ENCODE results near the gene OR5B21. TPM values are rescaled to one million over a fixed set of nuclear protein-coding genes. Genes with fewer than 3 reads are reported as not detected.

The OR5B21 gene
- not detected for total RNA-seq (ENCODE audit: unreplicated experiment)
- long read RNA-seq, result 0 reads

GRCh38 chr11:58508005-58508404 is at the start of gene OR5B21:
Gene OR5B21, minus strand, starts transcription at chr11:58508105. Its CDS starts 0 bp downstream, at chr11:58508105.
- no peaks in the 10 kb centered on the region for H3K4me1 Mint-ChIP-seq (ENCODE audit: unreplicated experiment)
- no peak within 1 kb of the TSS for H3K4me3 Mint-ChIP-seq (ENCODE audit: unreplicated experiment)
- no peak within 1 kb of the TSS for H3K27ac Mint-ChIP-seq (ENCODE audit: unreplicated experiment)
- no peak for DNase-seq (ENCODE audit: low spot score)
- H3K27me3 Mint-ChIP-seq (ENCODE audit: unreplicated experiment), result no peaks in the 10 kb centered on the region
- no peak for TF ChIP-seq CTCF (IDR thresholded peaks at IDR 0.05; ENCODE audit: unreplicated experiment)
- H3K9me3 Mint-ChIP-seq (ENCODE audit: unreplicated experiment), result no peaks in the 10 kb centered on the region
- H3K36me3 Mint-ChIP-seq (ENCODE audit: low read depth, unreplicated experiment), result no peaks in the 10 kb centered on the region

DNA sequence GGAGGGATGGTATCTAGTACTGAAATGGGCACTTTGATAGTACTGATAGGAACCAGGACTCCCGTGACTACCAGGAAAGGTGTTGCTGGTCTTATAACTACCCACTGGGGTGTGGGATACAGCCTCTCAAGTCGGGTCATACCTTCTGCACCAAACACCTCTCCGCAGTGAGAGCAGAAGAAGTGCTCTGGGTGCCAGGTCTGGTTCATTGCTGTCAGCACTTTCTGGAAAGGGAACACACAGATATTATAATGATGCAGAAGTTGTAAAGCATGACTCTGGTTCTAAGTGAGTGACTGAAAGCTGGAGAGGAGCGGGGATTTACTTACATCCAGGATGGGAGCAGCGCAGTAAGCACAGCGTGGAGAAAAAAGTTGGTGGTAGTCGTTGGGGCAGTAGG is 41.7 kb upstream of the OR5B21 start:
- TF ChIP-seq CTCF (IDR thresholded peaks at IDR 0.05; ENCODE audit: unreplicated experiment), result no peak
- Mint-ChIP-seq H3K9me3 (ENCODE audit: unreplicated experiment) (no peaks in the 10 kb centered on the region), H3K27ac (ENCODE audit: unreplicated experiment) (no peak overlapping the region), H3K4me3 (ENCODE audit: unreplicated experiment) (peak overlapping the region; percentile 5), H3K4me1 (ENCODE audit: unreplicated experiment) (no peaks in the 10 kb centered on the region), H3K27me3 (ENCODE audit: unreplicated experiment) (no peaks in the 10 kb centered on the region), H3K36me3 (ENCODE audit: low read depth, unreplicated experiment) (peaks cover 13% of the 10 kb centered on the region)
- DNase-seq (ENCODE audit: low spot score), result no peak

DNA sequence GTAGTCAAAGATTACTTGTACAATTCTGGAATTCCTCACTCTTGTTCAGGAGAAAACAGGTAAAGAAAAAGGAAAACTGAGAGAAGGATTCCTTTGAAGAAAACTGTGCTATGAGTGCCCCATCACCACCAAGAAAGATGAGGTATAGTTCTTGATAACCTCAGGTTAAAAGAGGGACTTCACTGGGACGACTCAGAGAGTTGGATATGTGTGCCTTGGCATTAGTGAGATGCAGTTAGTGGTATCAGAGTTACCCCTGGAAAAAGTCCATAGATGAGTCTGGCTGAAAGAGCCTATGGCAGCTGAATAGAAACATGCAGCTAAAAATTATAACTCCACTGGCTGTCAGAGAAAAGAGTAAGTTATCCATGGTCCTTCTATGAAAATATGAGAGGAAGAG is 38.9 kb upstream of the OR5B21 start:
- H3K4me1 Mint-ChIP-seq (ENCODE audit: unreplicated experiment), result no peaks in the 10 kb centered on the region
- no peak overlapping the region for H3K4me3 Mint-ChIP-seq (ENCODE audit: unreplicated experiment)
- no peaks in the 10 kb centered on the region for H3K27me3 Mint-ChIP-seq (ENCODE audit: unreplicated experiment)
- no peaks in the 10 kb centered on the region for H3K9me3 Mint-ChIP-seq (ENCODE audit: unreplicated experiment)
- H3K36me3 Mint-ChIP-seq (ENCODE audit: low read depth, unreplicated experiment), result peaks cover 11% of the 10 kb centered on the region
- DNase-seq (ENCODE audit: low spot score), result no peak
- no peak for TF ChIP-seq CTCF (IDR thresholded peaks at IDR 0.05; ENCODE audit: unreplicated experiment)
- H3K27ac Mint-ChIP-seq (ENCODE audit: unreplicated experiment), result no peak overlapping the region

DNA sequence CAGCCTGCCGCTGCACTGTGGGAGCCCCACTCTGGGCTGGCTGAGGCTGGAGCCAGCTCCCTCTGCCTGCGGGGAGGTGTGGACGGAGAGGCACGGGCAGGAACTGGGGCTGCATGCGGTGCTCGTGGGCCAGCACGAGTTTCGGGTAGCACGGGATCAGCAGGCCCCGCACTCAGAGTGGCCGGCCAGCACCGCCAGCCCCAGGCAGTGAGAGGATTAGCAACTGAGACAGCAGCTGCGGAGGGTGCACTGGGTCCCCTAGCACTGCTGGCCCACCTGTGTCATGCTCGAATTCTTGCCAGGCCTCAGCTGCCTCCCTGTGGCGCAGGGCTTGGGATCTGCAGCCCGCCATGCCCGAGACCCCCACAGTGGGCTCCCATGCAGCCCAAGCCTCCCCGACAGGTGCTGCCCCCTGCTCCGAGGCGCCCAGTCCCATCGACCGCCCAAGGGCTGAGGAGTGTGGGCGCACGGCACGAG is 24.0 kb upstream of the OR5B21 start:
- Mint-ChIP-seq H3K4me3 (ENCODE audit: unreplicated experiment) (no peak overlapping the region), H3K9me3 (ENCODE audit: unreplicated experiment) (no peaks in the 10 kb centered on the region), H3K36me3 (ENCODE audit: low read depth, unreplicated experiment) (peaks cover 24% of the 10 kb centered on the region), H3K27ac (ENCODE audit: unreplicated experiment) (no peak overlapping the region), H3K27me3 (ENCODE audit: unreplicated experiment) (peaks cover 2% of the 10 kb centered on the region), H3K4me1 (ENCODE audit: unreplicated experiment) (no peaks in the 10 kb centered on the region)
- TF ChIP-seq CTCF (IDR thresholded peaks at IDR 0.05; ENCODE audit: unreplicated experiment), result no peak
- DNase-seq (ENCODE audit: low spot score), result no peak

GRCh38 chr11:58530236-58530635 is 22.3 kb upstream of the OR5B21 start:
- TF ChIP-seq CTCF (IDR thresholded peaks at IDR 0.05; ENCODE audit: unreplicated experiment), result no peak
- H3K4me3 Mint-ChIP-seq (ENCODE audit: unreplicated experiment), result no peak overlapping the region
- H3K36me3 Mint-ChIP-seq (ENCODE audit: low read depth, unreplicated experiment), result peaks cover 24% of the 10 kb centered on the region
- no peaks in the 10 kb centered on the region for H3K9me3 Mint-ChIP-seq (ENCODE audit: unreplicated experiment)
- peaks cover 2% of the 10 kb centered on the region for H3K27me3 Mint-ChIP-seq (ENCODE audit: unreplicated experiment)
- no peaks in the 10 kb centered on the region for H3K4me1 Mint-ChIP-seq (ENCODE audit: unreplicated experiment)
- H3K27ac Mint-ChIP-seq (ENCODE audit: unreplicated experiment), result no peak overlapping the region
- no peak for DNase-seq (ENCODE audit: low spot score)

All from endothelial cell (in vitro differentiated cells).